Measurements from ENCODE around the gene TRIM34. TPM values are rescaled to one million over a fixed set of nuclear protein-coding genes. Genes with fewer than 3 reads are reported as not detected.
"Not testable (repeated sequence)": the region's sequence is repeated elsewhere in the genome, so short reads cannot be mapped to it uniquely, and the experiment has no call there.

TRIM34 gene
- polyA plus RNA-seq, 3 donors, result 7.3 to 10.7 (median 7.9) TPM

DNA sequence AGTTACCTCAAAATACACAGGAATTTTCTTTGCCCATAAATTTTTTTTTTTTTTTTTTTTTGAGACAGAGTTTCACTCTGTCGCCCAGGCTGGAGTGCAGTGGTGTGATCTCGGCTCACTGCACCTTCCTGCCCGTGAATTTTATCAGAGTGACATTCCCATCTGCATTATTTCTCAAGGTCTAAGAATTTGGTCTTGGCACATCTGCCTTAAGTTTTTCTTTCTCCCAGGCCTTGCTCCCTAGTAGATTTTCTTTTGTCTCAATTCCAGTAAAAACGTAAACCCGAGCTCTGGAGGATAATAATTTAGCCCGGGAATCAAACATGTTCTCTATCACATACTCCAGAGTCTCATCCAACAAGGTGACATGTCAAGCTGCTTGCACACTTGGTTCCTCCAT, 16.0 kb upstream of the TRIM34 start:
- DNase-seq (ENCODE audit: extremely low read depth in 1 of 11, low read depth in 9 of 11, low spot score in 4 of 11), result no peak

DNA sequence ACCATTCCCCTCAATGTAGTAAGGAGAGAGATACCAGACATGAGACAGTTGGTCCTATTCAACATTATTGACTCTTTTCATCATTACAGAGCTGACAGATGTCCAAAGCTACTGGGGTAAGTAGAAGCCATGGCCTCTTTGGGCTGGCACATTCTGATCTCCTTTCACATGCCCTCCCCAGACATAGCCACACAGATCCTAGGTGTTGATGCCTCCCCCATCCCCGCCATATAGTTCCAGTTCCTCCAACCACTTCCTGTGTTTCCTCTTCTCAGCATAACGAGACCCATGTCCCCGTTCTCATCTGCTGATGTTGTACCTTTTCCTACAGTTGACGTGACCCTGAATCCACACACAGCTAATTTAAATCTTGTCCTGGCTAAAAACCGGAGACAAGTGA, 14.4 kb upstream of the TRIM34 start:
- no peak for DNase-seq (ENCODE audit: extremely low read depth in 1 of 11, low read depth in 9 of 11, low spot score in 4 of 11)

DNA sequence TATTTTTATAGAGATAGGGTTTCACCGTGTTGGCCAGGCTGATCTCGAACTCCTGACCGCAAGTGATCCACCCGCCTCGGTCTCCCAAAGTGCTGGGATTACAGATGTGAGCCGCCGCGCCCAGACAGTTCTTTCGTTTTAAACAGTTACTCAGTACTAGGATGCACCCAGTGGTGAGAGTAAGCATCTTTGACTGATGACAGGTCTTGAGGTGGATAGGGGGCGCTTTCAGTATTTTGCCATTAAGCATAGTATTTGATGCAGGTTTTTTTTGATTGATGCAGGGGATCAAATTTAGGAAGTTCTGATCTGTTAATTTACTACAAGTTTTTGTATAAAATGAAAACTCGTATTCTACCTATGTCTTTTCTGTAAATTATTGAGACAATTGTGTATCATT, 13.2 kb upstream of the TRIM34 start:
- DNase-seq (ENCODE audit: extremely low read depth in 1 of 11, low read depth in 9 of 11, low spot score in 4 of 11), result no peak

DNA sequence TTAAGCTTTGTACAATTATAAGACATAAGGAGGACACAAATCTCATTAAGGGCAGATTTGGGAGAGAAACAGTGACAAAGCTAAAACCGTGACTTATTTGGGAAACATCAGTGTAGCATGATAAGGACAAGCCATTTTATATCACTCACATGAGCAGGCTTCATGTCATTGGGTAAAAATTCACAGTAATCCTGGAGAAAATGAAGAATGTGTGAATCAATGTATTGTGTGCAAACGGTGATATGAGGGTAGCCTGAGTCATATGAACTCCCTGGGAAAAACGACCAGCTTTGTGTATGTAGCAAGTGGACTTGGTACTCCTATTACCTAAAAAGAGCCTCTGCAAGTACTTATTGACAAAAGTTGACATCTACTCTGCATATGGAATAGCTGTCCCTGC, 6.0 kb upstream of the TRIM34 start:
- no peak for DNase-seq (ENCODE audit: extremely low read depth in 1 of 11, low read depth in 9 of 11, low spot score in 4 of 11)

DNA sequence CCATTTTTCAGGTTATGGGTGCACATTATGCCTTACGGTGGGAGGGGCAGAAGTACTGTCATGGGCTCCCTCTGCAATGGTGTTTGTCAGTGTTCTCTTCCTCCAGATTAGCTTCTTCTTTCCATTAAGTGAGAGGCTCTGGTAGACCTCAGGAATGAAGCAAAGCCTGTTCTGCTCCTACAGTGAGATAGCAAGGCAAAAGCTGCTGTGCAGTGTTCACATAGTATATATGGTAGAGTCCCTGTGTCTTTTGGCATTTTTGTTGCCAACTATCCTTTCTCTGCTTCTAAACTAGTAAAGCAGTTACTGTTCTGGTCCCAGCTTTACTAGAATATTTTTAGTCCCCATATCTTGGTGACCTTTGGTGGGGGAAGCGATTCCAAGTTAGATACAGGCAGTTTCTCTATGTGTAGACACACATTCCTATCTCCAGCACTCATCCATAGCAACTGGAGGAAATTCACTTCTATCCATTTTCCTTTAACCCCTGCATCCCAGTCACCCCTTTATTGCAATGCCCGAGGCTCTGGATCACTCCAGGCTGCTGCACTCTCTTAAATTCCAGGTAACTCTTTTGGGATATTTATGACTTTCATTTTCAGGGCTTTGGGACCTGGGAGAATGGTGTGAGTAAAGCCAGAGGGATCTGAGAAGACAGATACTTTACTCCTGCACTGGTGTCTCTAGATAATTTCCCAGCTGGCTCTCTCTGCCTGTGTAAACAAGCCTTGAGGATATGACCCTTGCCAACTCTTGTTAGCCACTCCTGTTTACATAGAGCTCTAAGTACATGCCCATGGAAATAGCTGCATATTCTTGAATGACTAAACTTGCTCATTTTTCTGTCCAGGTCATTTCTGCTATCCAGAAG, 3.9 kb upstream of the TRIM34 start:
- no peak for DNase-seq (ENCODE audit: extremely low read depth in 1 of 11, low read depth in 9 of 11, low spot score in 4 of 11)

DNA sequence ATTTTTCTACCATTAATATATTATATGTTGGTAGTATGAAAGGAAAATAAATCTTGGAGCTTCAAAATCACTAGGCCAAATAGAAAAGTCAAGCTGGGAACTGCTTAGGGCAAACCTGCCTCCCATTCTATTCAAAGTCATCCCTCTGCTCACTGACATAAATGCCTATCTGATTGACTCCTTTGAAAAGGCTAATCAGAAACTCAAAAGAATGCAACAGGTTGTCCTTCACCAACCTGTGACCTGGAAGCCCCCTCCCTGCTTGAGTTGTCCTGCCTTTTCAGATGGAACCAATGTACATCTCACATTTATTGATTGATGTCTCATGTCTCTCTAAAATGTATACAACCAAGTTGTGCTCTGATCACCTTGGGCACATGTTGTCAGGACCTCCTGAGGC, 3.2 kb upstream of the TRIM34 start:
- DNase-seq (ENCODE audit: extremely low read depth in 1 of 11, low read depth in 9 of 11, low spot score in 4 of 11), result no peak

DNA sequence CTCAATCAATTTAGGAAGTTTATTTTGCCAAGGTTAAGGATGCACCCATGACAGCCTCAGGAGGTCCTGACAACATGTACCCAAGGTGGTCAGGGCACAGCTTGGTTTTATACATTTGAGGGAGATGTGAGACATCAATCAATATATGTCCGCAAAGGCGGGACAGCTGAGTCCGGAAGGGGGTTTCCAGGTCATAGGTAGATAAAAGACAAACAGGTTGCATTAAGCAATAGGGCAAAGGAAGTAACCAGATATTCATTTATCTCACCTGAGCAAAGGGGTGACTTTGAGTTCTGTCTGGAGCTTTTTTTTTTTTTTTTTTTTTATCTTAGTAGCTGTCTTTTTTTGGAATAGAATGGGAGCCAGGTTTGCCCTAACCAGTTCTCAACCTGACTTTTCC, 2.0 kb upstream of the TRIM34 start:
- DNase-seq (ENCODE audit: extremely low read depth in 1 of 11, low read depth in 9 of 11, low spot score in 4 of 11), result no peak

DNA sequence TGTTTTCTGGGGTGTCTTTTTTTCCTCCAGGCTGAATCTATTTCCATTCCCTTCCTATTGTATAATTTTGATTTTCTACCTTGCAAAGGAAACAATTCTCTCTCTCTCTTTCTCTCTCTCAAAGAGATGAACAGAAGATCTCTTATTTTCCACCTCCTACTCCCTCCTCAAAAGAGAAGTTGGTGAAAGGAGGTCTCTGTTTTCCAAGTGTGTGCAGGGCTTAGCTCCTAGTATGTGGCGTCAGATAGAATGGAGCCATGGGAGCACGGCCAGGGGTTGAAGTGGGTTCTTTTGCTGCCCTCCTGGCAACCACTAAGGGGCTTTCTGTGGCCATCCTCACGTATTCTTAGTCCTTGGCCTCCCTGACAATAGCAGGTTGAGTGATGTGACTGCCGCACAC, 480 bp downstream of the TRIM34 start:
- no peak for DNase-seq (ENCODE audit: extremely low read depth in 1 of 11, low read depth in 9 of 11, low spot score in 4 of 11)

DNA sequence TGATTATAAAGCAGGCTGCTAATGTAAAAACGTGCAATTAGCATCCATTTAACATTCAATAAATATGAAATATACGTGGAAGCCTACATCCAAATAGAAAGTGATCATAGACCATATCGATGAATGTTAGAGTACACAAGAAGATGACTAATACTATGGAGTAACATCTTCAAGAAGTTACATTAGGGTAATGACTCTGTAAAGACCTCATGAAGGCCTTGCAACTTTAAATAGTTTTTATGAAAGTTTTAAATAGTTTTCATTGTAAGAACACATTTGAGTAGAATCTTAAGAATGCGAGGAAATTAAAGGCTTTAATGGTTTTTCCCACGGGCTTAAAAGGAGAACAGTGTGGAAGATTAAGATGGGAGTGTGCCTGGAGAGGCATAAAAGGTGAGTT, 1.4 kb downstream of the TRIM34 start:
- no peak for DNase-seq (ENCODE audit: extremely low read depth in 1 of 11, low read depth in 9 of 11, low spot score in 4 of 11)

DNA sequence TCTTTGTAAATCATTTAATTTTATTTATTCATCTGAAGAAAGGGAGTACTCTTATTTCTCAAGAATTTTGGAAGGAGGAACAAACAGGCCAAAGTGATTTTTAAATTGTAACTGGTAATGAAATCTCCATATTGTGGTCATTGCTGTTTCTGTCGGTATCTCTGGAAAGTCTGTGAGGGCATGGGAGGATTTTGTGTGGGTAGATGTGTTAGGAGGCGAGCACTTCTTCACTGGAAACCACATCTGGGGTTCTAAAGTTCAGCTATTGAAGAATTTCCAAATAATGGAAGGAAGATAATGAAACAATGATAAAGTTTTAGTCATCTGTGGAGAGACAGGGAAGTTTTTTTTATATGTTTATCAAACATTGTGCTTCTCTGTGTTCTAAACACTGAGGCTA, 6.6 kb downstream of the TRIM34 start:
- no peak for DNase-seq (ENCODE audit: extremely low read depth in 1 of 11, low read depth in 9 of 11, low spot score in 4 of 11)

DNA sequence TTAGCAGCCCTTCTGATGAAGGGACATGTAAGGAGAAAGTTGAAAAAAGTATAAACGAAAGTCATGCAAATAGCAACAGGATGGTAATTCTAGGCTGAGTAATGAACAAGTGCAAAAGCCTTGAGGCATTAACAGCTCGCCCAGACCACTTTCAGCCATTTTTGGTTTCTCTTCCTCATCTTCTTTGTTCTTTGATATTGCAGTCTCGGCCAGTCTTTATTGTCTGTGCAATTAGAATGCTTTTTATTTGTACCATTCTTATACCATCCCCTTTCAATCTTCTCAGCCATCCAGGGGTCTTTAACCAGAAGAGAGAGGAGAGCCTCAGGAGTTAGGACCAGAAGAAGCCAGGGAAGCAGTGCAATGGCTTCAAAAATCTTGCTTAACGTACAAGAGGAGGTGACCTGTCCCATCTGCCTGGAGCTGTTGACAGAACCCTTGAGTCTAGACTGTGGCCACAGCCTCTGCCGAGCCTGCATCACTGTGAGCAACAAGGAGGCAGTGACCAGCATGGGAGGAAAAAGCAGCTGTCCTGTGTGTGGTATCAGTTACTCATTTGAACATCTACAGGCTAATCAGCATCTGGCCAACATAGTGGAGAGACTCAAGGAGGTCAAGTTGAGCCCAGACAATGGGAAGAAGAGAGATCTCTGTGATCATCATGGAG, 7.3 kb downstream of the TRIM34 start:
- no peak for DNase-seq (ENCODE audit: extremely low read depth in 1 of 11, low read depth in 9 of 11, low spot score in 4 of 11)

DNA sequence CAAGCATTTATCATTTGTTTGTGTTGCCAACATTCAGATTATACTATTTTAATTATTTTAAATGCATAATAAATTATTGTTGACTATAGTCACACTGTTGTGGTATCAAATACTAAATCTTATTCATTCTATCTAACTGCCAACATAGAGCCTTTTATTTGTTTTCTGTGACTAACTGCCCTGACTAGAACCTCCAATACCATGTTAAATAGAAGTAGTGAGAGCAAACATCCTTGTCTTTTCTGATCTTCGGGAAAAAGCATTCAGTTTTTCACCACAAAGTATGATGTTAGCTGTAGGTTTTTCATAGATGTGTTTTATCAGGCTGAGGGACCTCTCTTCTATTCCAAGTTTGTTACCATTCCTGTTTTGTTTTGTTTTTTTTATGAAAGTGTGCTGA, 15.2 kb downstream of the TRIM34 start:
- no peak for DNase-seq (ENCODE audit: extremely low read depth in 1 of 11, low read depth in 9 of 11, low spot score in 4 of 11)

DNA sequence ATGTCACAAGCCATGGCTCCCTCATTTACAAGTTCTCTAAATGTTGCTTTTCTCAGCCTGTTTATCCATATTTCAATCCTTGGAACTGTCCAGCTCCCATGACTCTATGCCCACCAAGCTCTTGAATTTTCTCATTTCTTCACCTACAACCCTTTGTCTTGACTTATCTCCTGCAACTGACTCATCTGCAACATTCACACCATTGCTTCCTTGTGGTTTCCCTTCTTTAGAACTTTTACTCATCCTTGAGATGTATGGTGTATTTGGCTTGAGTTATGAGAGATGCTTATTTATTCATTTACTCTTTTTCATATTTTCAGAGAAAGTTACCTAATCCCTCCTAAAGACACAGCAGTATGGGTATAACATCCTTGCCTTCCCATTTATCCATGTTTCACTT, 18.8 kb downstream of the TRIM34 start:
- no peak for DNase-seq (ENCODE audit: extremely low read depth in 1 of 11, low read depth in 9 of 11, low spot score in 4 of 11)

DNA sequence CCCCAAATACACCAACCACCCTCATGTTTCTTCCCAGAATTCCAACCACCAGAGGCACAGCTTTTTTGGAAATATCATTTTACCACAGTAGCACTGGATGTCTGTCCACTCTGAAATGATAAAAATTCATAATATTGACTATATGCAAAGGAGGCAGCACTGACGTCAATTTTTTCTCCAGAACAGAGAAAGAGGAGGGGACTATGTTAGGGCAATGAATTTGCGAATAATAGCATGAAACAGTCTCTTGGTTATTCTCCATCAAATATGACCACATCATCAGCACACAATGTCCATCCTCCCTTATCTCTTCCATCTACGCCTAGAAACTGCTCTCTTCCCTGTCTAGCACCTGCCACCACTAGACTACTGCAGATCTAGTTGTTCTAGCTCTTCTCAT, 21.3 kb downstream of the TRIM34 start:
- DNase-seq (ENCODE audit: extremely low read depth in 1 of 11, low read depth in 9 of 11, low spot score in 4 of 11), result no peak

DNA sequence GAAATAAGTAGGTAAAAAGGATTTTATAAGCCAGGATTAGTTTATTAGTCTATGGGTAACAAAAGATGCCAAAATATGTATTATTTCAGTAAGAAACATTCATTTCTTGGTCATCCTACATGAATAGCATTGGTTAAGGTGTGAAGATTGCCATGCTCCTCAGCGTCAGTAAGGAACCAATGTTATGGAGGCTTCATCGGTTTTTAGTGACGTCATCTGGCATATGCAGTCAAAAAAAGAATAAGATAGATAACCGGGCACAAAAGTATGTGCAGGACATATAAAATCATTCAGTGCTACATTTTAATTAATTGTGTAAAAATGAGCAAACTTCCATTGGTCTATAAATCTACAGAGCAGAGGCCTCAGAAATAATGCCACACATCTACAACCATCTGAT, 30.7 kb downstream of the TRIM34 start:
- DNase-seq (ENCODE audit: extremely low read depth in 1 of 11, low read depth in 9 of 11, low spot score in 4 of 11), result no peak

DNA sequence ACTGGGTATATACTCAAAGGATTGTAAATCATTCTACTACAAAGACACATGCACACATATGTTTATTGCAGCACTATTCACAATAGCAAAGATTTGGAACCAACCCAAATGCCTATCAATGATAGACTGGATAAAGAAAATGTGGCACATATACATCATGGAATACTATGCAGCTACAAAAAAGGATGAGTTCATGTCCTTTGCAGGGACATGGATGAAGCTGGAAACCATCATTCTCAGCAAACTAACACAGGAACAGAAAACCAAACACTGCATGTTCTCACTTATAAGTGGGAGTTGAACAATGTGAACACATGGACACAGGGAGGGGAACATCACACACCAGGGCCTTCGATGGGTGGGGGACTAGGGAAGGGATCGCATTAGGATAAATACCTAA, 32.2 kb downstream of the TRIM34 start:
- DNase-seq (ENCODE audit: extremely low read depth in 1 of 11, low read depth in 9 of 11, low spot score in 4 of 11), result not testable (repeated sequence)

DNA sequence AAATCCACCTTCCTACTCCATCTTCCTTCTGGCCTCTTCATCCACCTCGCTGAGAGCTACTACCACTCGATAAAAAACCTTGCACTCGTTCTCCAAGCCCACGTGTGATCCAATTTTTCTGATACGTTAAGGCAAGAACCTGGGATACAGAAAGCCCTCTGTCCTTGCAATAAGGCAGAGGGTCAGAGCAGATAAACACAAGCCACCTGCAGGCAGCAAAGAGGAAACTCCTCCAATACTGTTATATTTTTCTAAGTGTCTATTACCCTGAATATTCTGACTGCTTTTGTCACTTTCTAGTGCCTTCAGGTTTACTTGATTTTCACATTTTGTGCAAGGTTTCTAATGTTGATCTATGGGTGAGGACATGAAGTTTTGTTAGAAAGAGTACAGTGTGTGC, 33.5 kb downstream of the TRIM34 start:
- no peak for DNase-seq (ENCODE audit: extremely low read depth in 1 of 11, low read depth in 9 of 11, low spot score in 4 of 11)

DNA sequence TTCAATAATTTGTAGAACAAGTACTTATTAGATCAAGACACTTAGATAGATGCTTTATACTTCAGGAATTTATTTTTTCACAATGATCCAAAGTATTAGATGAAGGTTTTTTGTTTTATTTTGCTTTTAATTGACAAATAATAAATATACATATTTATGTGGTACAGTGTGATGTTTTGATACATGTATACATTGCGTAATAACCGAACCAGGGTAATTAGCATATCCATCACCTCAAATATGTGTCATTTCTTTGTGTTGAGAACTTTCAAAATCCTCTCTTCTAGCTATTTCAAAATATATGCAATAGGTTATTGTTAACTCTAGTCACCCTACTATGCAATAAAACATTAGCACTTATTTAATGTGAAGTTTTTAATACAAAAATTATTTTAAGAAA, 38.7 kb downstream of the TRIM34 start:
- DNase-seq (ENCODE audit: extremely low read depth in 1 of 11, low read depth in 9 of 11, low spot score in 4 of 11), result no peak

DNA sequence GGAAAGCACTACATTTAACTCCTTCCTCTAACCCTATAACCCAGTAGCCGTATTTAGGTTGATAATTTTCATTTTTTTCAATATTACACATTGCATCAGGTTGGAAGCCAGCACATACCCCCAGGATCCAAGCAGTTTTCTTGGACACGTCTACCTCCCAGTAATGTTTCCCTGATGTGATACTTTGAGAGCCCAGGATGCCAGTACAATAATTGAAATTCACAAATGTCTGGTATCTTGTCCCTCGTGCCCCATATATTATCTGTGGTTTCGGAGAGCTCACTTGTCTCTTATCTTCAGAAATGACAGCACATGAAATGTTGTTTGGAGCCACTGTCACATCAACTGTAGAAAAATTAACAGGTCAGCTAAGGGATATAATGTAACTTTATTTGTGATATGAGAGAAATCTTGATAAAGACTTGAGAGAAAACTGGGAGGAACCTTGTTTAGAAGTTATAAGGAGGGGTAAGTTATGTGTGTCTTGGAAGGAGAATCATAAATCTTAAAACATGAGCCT, 40.3 kb downstream of the TRIM34 start:
- no peak for DNase-seq (ENCODE audit: extremely low read depth in 1 of 11, low read depth in 9 of 11, low spot score in 4 of 11)

DNA sequence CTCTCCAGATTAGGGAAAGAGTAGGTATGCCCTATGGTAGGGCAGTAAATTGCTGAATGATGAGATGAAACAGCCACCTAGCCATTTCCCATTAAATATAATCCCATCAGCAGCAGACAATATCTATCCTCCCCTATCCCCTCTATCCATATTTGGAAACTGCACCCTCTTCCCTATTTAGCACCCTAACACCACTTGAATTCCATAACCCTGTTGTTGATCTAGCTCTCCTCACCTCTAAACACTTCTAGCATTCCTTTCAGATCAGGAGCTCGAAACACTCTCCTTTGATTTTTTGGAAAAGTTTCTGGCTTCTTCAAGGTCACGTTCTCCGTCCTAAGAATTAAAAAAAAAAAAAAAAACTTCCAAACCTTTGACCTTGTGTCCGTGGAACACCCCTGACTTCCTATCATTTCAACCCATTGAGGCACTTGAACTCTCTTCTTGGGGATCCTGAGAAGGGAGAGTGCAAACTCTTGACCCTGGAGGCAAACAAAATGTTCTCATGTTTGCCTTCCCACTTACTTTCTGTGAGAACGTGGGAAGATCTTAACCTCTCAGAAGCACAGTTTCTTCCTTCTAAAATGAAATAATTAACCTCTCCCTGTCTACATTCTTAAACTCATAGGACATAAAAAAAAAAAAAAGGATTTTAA, 41.1 kb downstream of the TRIM34 start:
- DNase-seq (ENCODE audit: extremely low read depth in 1 of 11, low read depth in 9 of 11, low spot score in 4 of 11), result no peak
